Measurements from ENCODE around the gene LRRC55. TPM values are rescaled to one million over a fixed set of nuclear protein-coding genes. Genes with fewer than 3 reads are reported as not detected.

LRRC55 gene
- total RNA-seq, result 0.17 TPM in 1 of 2 replicates, not detected in the other

GRCh38 chr11:57181678-57182305, at the start of gene LRRC55:
Gene LRRC55 (plus strand): TSS chr11:57181953. CDS start chr11:57182023, 70 bp downstream.

GRCh38 chr11:57237204-57237681, 55.5 kb downstream of the LRRC55 start, which contains the start of gene APLNR:
Gene APLNR (minus strand): TSS chr11:57237250. CDS start chr11:57237004, 246 bp downstream.

Other genes starting within 250 kb of the LRRC55 start
- gene OR5AK2, start 193.0 kb upstream of the LRRC55 start, total RNA-seq, result not detected in 2 replicates
- gene APLNR, start 55.3 kb downstream of the LRRC55 start, total RNA-seq, result 3.4 TPM in 1 of 2 replicates, not detected in the other
- 125 and 127 TPM in 2 replicates for gene TNKS1BP1, start 143.0 kb downstream of the LRRC55 start, total RNA-seq
- 65.8 and 67.8 TPM in 2 replicates for gene SSRP1, start 153.9 kb downstream of the LRRC55 start, total RNA-seq
- 0.43 TPM in 1 of 2 replicates, not detected in the other for gene P2RX3, start 156.4 kb downstream of the LRRC55 start, total RNA-seq
- not detected in 2 replicates for gene PRG3, start 199.2 kb downstream of the LRRC55 start, total RNA-seq
- not detected in 2 replicates for gene PRG2, start 208.7 kb downstream of the LRRC55 start, total RNA-seq
- gene SLC43A3, start 245.2 kb downstream of the LRRC55 start, total RNA-seq, result 27.8 and 32.3 TPM in 2 replicates

All from pericardium fibroblast (primary cell).